OCI-LY3 (cell line): ENCODE data around the gene SRXN1.

Experiments
- H2AFZ ChIP-seq: fragments of 200-600, 300-600 bp; shearing (Covaris generic); 2 replicates; pipeline ENCODE4 v1.6.0; 2014; ENCODE audit warnings: antibody characterized with exemption, low read depth, low read length
- H3K27ac ChIP-seq: fragments of 200-600, 300-600 bp; sonication (generic); 2 replicates; pipeline ENCODE4 v1.5.1; 2014; ENCODE audit warnings: mild to moderate bottlenecking, low read length, moderate library complexity, mixed read lengths
- H3K27me3 ChIP-seq: fragments of 200-600, 300-600 bp; sonication (generic); 2 replicates; pipeline ENCODE4 v1.6.1; 2014; ENCODE audit warnings: low read depth, low read length, mixed read lengths
- H3K36me3 ChIP-seq: fragments of 200-600, 300-600 bp; sonication (generic); replicated peaks from 2 replicates; pipeline ENCODE3; 2014; ENCODE audit warnings: low read depth, low read length, mixed read lengths
- H3K4me1 ChIP-seq: fragments of 300-600, 200-600 bp; sonication (generic); 2 replicates; pipeline ENCODE4 v1.6.1; 2014; ENCODE audit warnings: low read length, mixed read lengths
- H3K4me2 ChIP-seq: fragments of 200-600, 300-600 bp; sonication (generic); 2 replicates; pipeline ENCODE4 v1.6.1; 2014; ENCODE audit warnings: low read length, mixed read lengths
- H3K4me3 ChIP-seq: fragments of 300-600, 200-600 bp; sonication (generic); 2 replicates; pipeline ENCODE4 v1.5.1; 2014; ENCODE audit warnings: antibody characterized with exemption, mild to moderate bottlenecking, low read length, moderate library complexity
- H3K79me2 ChIP-seq: fragments of 300-600, 200-600 bp; shearing (Covaris generic); 2 replicates; pipeline ENCODE4 v1.6.1; 2014; ENCODE audit warnings: mild to moderate bottlenecking, low read length, mixed read lengths
- H3K9ac ChIP-seq: fragments of 300-600, 200-600 bp; shearing (Covaris generic); 2 replicates; pipeline ENCODE4 v1.6.0; 2014; ENCODE audit warnings: mild to moderate bottlenecking, low read length, moderate library complexity
- H3K9me3 ChIP-seq: fragments of 200-600, 300-600 bp; shearing (Covaris generic); 2 replicates; pipeline ENCODE4 v1.6.1; 2014; ENCODE audit warnings: low read length, mixed read lengths; ENCODE audit not compliant: insufficient read depth
- H4K20me1 ChIP-seq: fragments of 200-600, 300-600 bp; sonication (generic); 2 replicates; pipeline ENCODE4 v1.6.1; 2016; ENCODE audit warnings: low read length, mixed read lengths; ENCODE audit not compliant: insufficient read depth
- EZH2phosphoT487 ChIP-seq: fragments of 200-600 bp; shearing (Covaris generic); IDR thresholded peaks from 2 replicates; pipeline ENCODE4 v1.6.1; 2018; ENCODE audit warnings: antibody characterized with exemption, mixed run types, low read depth
- TF ChIP-seq, protein P1 (sequence below): fragments of 200-600, 300-600 bp; sonication (generic); IDR thresholded peaks from 2 replicates; pipeline ENCODE4 v1.5.1; 2014; ENCODE audit warnings: antibody characterized with exemption, low read length, low read depth

Gene SRXN1

DNA sequence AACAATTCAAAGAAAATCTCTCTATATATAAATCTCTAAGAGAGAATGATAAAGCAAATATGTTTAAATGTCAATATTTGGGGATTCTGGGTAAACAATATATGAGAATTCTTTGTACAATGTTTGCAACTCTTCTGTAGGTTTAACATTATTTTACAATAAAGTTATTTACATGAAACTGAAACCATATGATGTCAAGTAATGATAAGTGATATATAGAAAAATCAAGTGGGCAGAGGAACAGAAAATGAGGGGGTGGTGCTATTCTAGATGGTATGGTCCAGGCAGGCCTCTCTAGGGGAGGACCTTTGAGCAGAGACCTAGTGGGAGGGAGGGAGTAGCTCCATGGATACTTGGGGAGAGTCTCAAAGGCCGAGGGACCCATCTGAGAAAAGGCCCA, 39.0 kb upstream of the SRXN1 start:
- H3K27ac ChIP-seq: no peak overlapping the region
- H3K27me3 ChIP-seq: peaks cover 4% of the 10 kb centered on the region; the same call in 1 of the 2 replicates
- no peak overlapping the region for H2AFZ ChIP-seq
- no peaks in the 10 kb centered on the region for H4K20me1 ChIP-seq
- no peaks in the 10 kb centered on the region for H3K79me2 ChIP-seq
- TF ChIP-seq, protein P1, sequence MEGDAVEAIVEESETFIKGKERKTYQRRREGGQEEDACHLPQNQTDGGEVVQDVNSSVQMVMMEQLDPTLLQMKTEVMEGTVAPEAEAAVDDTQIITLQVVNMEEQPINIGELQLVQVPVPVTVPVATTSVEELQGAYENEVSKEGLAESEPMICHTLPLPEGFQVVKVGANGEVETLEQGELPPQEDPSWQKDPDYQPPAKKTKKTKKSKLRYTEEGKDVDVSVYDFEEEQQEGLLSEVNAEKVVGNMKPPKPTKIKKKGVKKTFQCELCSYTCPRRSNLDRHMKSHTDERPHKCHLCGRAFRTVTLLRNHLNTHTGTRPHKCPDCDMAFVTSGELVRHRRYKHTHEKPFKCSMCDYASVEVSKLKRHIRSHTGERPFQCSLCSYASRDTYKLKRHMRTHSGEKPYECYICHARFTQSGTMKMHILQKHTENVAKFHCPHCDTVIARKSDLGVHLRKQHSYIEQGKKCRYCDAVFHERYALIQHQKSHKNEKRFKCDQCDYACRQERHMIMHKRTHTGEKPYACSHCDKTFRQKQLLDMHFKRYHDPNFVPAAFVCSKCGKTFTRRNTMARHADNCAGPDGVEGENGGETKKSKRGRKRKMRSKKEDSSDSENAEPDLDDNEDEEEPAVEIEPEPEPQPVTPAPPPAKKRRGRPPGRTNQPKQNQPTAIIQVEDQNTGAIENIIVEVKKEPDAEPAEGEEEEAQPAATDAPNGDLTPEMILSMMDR: no peak
- TF ChIP-seq EZH2phosphoT487: no peak
- H3K9me3 ChIP-seq: no peaks in the 10 kb centered on the region
- no peak overlapping the region for H3K9ac ChIP-seq
- H3K36me3 ChIP-seq: no peaks in the 10 kb centered on the region
- H3K4me3 ChIP-seq: no peak overlapping the region
- no peak overlapping the region for H3K4me2 ChIP-seq
- H3K4me1 ChIP-seq: peaks cover 7% of the 10 kb centered on the region; the same call in 1 of the 2 replicates

DNA sequence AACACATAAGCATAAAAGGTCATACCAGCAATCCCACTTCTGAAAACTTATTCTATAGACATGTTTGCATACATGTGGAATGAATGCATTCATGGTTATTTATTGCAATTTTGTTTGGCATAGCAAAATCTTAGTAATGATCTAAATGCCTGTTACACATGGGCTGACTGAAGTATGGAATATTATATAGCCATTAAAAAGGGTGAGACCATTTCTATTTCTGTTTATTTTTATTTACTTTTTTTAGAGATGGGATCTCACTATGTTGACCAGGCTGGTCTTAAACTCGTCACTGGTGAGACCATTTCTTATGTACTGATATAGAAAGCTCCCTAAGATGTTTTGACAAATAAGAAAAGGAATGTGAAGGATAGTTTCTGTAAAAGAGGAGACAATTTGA, 36.9 kb upstream of the SRXN1 start:
- no peaks in the 10 kb centered on the region for H3K79me2 ChIP-seq
- H2AFZ ChIP-seq: no peak overlapping the region
- H3K27me3 ChIP-seq: peaks cover 4% of the 10 kb centered on the region; the same call in 1 of the 2 replicates
- no peak overlapping the region for H3K9ac ChIP-seq
- TF ChIP-seq, protein P1: no peak
- TF ChIP-seq EZH2phosphoT487: no peak
- H3K4me1 ChIP-seq: peaks cover 9% of the 10 kb centered on the region
- no peak overlapping the region for H3K4me2 ChIP-seq
- no peaks in the 10 kb centered on the region for H4K20me1 ChIP-seq
- no peak overlapping the region for H3K4me3 ChIP-seq
- H3K27ac ChIP-seq: no peak overlapping the region
- no peaks in the 10 kb centered on the region for H3K36me3 ChIP-seq
- H3K9me3 ChIP-seq: no peaks in the 10 kb centered on the region

DNA sequence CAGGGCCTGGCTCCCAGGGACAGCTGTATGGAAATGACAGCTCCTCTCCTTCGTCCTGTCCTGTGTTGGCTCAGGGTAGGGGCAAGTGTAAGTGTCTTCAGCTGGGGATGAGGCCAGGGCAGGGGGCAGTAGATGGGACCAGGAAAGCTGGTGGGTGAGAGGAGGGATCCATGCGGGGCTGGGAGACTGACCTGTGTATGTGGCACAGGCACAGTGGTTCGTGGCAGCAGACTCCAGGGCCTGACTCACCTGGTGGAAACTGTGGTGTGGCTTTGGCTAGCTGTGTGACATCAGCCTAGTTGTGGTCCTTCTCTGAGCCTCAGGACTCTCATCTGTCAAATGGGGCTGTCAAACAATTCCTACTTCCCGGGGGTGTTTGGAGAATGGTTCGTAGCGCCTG, 36.3 kb upstream of the SRXN1 start:
- Histone ChIP-seq H3K9ac (no peak overlapping the region), H3K9me3 (no peaks in the 10 kb centered on the region), H3K4me3 (no peak overlapping the region)

DNA sequence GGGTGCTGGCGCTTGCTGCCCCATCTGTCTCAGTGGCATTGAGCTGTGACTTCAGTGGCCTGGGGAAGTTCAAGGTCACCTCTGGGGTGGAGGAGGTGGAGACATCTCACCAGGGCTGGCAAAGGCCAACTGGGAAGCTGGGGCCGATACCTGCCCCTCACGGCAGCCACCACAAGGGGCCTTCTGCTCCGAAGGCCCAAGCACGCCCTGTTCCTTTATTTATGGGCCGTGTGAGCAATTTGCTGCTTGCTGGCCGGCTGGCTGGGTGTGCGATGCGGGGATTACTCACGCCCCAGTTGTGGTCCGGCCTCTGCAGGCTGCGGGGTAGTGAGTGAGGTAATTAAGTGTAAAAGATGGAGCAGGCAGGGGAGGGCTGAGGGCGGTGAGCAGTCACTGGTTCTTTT, 35.8 kb upstream of the SRXN1 start:
- Histone ChIP-seq H3K36me3 (no peaks in the 10 kb centered on the region), H3K9ac (no peak overlapping the region), H3K4me3 (no peak overlapping the region), H3K79me2 (no peaks in the 10 kb centered on the region), H4K20me1 (no peaks in the 10 kb centered on the region), H2AFZ (no peak overlapping the region), H3K4me2 (no peak overlapping the region), H3K27ac (no peak overlapping the region), H3K4me1 (peaks cover 20% of the 10 kb centered on the region), H3K9me3 (no peaks in the 10 kb centered on the region), H3K27me3 (peaks cover 4% of the 10 kb centered on the region; the same call in 1 of the 2 replicates)
- TF ChIP-seq EZH2phosphoT487: no peak
- TF ChIP-seq, protein P1: no peak

More for the DNA sequence above, 36.3 kb upstream of the SRXN1 start:
- Histone ChIP-seq H4K20me1 (no peaks in the 10 kb centered on the region), H3K4me2 (no peak overlapping the region), H3K4me1 (peaks cover 15% of the 10 kb centered on the region), H3K27me3 (peaks cover 4% of the 10 kb centered on the region; the same call in 1 of the 2 replicates), H3K27ac (no peak overlapping the region), H3K79me2 (no peaks in the 10 kb centered on the region), H2AFZ (no peak overlapping the region), H3K36me3 (no peaks in the 10 kb centered on the region)
- no peak for TF ChIP-seq EZH2phosphoT487
- TF ChIP-seq, protein P1: no peak
